ENCODE results near the gene CD83.

CD83 gene

GRCh38 chr6:14174996-14175395 is 57.4 kb downstream of the CD83 start:
- TF ChIP-seq CTCF (IDR thresholded peaks at IDR 0.05; ENCODE audit: borderline replicate concordance, control extremely low read depth, extremely low read depth, insufficient read depth, missing control alignments) = no peak
- DNase-seq (ENCODE audit: low spot score) = no peak
- in situ Hi-C loops (cut with MboI; ENCODE audit: low sequenced_read_pairs, unreplicated experiment) = no loop called here

GRCh38 chr6:14176429-14176828 is 58.9 kb downstream of the CD83 start:
- no peak for TF ChIP-seq CTCF (IDR thresholded peaks at IDR 0.05; ENCODE audit: borderline replicate concordance, control extremely low read depth, extremely low read depth, insufficient read depth, missing control alignments)
- in situ Hi-C loops (cut with MboI; ENCODE audit: low sequenced_read_pairs, unreplicated experiment) = no loop called here
- no peak for DNase-seq (ENCODE audit: low spot score)

- DNase-seq (ENCODE audit: low spot score) = no peak
- TF ChIP-seq CTCF (IDR thresholded peaks at IDR 0.05; ENCODE audit: borderline replicate concordance, control extremely low read depth, extremely low read depth, insufficient read depth, missing control alignments) = no peak
- in situ Hi-C loops (cut with MboI; ENCODE audit: low sequenced_read_pairs, unreplicated experiment) = no loop called here
Measured at GRCh38 chr6:14177413-14178082, 60.0 kb downstream of the CD83 start.

- no peak for DNase-seq (ENCODE audit: low spot score)
- TF ChIP-seq CTCF (IDR thresholded peaks at IDR 0.05; ENCODE audit: borderline replicate concordance, control extremely low read depth, extremely low read depth, insufficient read depth, missing control alignments) = no peak
- in situ Hi-C loops (cut with MboI; ENCODE audit: low sequenced_read_pairs, unreplicated experiment) = no loop called here
Measured at GRCh38 chr6:14178083-14178445, 60.5 kb downstream of the CD83 start.

- no peak for DNase-seq (ENCODE audit: low spot score)
- in situ Hi-C loops (cut with MboI; ENCODE audit: low sequenced_read_pairs, unreplicated experiment) = no loop called here
- TF ChIP-seq CTCF (IDR thresholded peaks at IDR 0.05; ENCODE audit: borderline replicate concordance, control extremely low read depth, extremely low read depth, insufficient read depth, missing control alignments) = no peak
Measured at GRCh38 chr6:14180609-14181008, 63.0 kb downstream of the CD83 start.

- in situ Hi-C loops (cut with MboI; ENCODE audit: low sequenced_read_pairs, unreplicated experiment) = no loop called here
- TF ChIP-seq CTCF (IDR thresholded peaks at IDR 0.05; ENCODE audit: borderline replicate concordance, control extremely low read depth, extremely low read depth, insufficient read depth, missing control alignments) = no peak
Measured at GRCh38 chr6:14182916-14183315, 65.3 kb downstream of the CD83 start.

More at GRCh38 chr6:14182916-14183315, 65.3 kb downstream of the CD83 start:
- DNase-seq (ENCODE audit: low spot score) = no peak
